Omental fat pad (tissue), 4 donors: ENCODE measurements around the gene OR11A1. TPM values are rescaled to one million over a fixed set of nuclear protein-coding genes. Genes with fewer than 3 reads are reported as not detected.
"Not testable (repeated sequence)": the region's sequence is repeated elsewhere in the genome, so short reads cannot be mapped to it uniquely, and the experiment has no call there.

ENCODE experiments used
- ATAC-seq: fragments of 150-250 bp; one replicate; pipeline ENCODE4 v1.9.1; 2016; ENCODE audit warnings: mild to moderate bottlenecking, moderate library complexity; ENCODE audit not compliant: low FRiP score
- DNase-seq: peaks from one replicate; pipeline ENCODE4 v3.0.0-alpha.2; 2019; ENCODE audit warnings: low spot score
- total RNA-seq, 4 donors: library from RNA; depleted of rRNA; stranded (reverse); fragments of >200 nt; gene quantifications; one replicate each; pipeline ENCODE4 v1.1.0, GENCODE V29; 2016
- TF ChIP-seq, protein P1 (sequence below), 3 donors: fragments of 450-650 bp; IDR thresholded peaks; one replicate each; pipeline ENCODE4 v1.5.1; 2016 to 2017; ENCODE audit warnings: antibody characterized with exemption in 3 of 3, mild to moderate bottlenecking in 3 of 3, moderate library complexity in 2 of 3

OR11A1 gene
- total RNA-seq, 4 donors from 2014 or later = not detected

DNA sequence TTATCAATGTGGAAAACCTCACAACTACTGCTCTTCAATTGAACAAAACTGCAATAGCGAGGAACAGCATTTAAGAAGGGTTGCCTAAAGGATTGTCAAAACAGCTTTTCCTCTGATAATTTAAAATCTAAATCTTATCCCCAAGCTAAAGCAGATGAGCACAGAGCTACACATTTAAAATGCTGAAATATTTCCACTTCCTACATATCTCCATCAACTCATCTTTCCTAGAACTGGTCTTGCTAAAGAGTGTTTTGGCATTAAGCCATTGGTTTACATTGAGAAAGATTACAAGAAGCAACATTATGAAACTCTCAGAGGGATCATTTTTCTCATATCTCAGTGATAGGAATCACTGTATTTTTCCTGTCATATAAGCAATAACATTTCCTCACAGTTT, 14.2 kb downstream of the OR11A1 start:
- TF ChIP-seq, protein P1, sequence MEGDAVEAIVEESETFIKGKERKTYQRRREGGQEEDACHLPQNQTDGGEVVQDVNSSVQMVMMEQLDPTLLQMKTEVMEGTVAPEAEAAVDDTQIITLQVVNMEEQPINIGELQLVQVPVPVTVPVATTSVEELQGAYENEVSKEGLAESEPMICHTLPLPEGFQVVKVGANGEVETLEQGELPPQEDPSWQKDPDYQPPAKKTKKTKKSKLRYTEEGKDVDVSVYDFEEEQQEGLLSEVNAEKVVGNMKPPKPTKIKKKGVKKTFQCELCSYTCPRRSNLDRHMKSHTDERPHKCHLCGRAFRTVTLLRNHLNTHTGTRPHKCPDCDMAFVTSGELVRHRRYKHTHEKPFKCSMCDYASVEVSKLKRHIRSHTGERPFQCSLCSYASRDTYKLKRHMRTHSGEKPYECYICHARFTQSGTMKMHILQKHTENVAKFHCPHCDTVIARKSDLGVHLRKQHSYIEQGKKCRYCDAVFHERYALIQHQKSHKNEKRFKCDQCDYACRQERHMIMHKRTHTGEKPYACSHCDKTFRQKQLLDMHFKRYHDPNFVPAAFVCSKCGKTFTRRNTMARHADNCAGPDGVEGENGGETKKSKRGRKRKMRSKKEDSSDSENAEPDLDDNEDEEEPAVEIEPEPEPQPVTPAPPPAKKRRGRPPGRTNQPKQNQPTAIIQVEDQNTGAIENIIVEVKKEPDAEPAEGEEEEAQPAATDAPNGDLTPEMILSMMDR (IDR thresholded peaks at IDR 0.05) = no peak
- no peak for DNase-seq
- no peak for ATAC-seq

DNA sequence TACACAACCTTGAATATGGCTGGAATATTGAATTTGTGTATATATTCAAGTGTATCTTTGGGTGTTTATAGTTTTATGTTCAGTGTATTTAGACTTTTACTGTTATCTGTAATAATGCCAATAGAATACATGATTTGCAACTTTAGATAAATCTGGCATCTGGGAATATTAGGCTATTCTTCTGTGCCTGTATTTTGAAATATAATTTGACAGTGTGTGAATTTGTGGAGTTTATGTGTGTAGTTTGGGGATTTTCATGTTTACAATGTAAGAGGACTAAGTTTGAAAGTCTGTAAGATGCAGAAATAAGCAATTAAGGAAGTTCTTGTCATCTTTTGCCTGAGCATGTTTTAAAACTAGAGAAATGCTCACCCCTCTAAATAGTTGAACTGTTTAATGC, 17.9 kb downstream of the OR11A1 start, which contains the start of gene OR10C1:
Gene OR10C1, plus strand, starts transcription at position 301 of the 400 bp plus-strand sequence. CDS start 710 bp downstream, outside the sequence.
- DNase-seq = no peak
- TF ChIP-seq, protein P1 (IDR thresholded peaks at IDR 0.05) = no peak
- ATAC-seq = no peak

DNA sequence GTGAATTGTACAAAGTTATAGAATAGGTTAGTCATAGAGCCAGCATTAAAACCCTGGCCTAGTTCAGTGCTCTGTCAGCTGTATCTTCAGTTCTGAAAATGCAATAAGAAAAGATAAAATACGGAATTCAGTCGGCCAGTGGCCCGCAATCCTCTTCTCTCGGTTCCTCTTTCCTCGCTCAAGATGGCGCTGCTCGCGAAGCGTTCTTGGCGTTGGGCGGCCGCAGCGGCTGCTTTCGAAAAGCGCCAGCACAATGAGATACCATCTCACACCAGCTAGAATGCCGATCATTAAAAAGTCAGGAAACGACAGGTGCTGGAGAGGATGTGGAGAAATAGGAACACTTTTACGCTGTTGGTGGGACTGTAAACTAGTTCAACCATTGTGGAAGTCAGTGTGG, 20.1 kb downstream of the OR11A1 start:
- DNase-seq, ATAC-seq: not testable (repeated sequence)

DNA sequence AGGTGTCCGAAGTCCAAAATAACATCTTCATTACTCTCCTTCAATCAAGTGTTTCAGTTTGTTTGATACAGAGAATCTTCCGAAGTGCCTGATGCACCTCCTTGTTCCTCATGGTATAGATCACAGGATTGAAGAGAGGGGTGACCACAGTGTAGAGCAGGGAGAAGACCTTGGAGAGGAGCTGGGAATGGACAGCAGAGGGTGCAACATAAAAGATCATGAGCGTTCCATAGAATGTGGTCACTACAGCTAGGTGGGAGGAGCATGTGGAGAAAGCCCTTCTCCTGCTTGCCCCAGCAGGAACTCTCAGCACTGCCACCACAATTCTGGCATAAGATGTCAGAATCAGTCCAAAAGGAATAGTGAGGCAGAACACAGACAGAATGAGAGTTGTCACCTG, 30.2 kb downstream of the OR11A1 start:
- ATAC-seq (no peak), DNase-seq (no peak)
- TF ChIP-seq, protein P1 (IDR thresholded peaks at IDR 0.05) = no peak

DNA sequence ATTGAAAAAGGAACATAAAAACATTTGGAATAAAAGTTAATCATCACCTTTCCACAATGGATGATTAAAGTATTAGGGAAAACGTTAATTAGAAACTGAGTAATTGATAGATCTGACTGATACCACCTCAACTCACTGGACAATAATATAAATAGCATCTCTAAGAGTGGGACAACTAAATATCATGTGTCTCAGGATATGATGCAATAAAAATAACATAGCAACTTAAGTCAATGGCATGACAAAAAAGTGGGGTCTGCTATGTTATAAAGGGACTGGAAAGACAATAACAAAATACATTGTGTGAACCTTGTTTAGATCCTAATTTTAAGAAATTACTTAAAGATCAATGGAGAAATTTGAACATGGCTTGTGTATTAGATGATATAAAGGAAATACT, 31.8 kb downstream of the OR11A1 start:
- ATAC-seq (no peak), DNase-seq (no peak)
- TF ChIP-seq, protein P1 (IDR thresholded peaks at IDR 0.05) = no peak

DNA sequence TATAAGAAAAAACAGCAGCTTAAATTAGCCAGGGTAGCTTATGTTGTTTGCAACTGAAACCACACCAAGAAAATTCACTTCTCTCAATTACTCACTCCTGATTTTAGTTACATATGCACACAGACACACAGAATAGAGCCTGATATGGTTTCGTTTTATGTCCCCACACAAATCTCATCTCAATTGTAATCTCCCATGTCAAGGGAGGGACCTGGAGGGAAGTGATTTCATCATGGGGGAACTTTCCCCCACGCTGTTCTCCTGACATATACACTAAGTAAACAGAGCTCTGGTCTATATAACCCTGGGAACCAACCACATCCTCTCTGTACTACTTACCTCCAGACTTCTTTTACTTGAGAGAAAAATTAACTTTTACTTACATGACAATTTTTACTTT, 32.3 kb downstream of the OR11A1 start:
- ATAC-seq (no peak), DNase-seq (no peak)
- TF ChIP-seq, protein P1 (IDR thresholded peaks at IDR 0.05) = no peak

DNA sequence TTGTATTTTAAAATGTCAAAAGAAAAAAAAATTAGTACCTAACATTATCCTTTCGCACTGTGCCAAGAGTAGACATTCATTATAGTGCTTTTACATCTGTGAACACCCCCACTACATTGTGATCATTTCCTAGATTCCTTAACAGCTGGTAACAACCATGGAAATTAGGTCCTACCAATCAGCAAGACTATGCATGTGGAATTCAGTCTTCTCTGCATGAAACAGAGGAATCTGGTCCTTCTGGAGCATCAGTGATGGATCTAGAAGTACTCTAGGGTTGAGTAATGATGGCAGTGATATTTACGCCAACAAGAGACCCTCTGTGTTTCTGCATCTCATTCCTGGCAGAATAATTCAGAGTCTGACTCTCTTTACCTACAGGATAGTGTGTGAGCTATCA, 32.7 kb downstream of the OR11A1 start:
- TF ChIP-seq, protein P1 (IDR thresholded peaks at IDR 0.05) = no peak
- ATAC-seq (no peak), DNase-seq (no peak)

DNA sequence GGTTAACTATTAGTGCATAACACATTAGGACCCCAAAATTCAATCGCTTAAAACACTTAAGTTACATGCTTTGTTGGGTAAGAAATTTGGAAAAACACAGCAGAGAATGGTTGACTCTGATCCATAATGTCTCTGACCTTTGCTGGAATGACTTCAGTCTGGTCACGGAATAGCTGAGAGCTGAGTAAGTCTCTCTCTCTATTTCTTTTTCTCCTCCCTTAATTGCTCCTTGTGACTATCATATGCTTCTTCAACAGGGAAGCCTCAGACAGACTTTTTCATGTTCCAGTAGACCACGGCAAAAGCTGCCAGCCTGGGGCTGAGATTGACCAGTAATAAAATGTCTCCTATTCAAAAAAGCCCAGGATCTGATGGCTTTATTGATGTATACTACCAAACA, 37.4 kb downstream of the OR11A1 start:
- TF ChIP-seq, protein P1 (IDR thresholded peaks at IDR 0.05) = no peak
- ATAC-seq (no peak), DNase-seq (no peak)
